ENCODE measurements around the gene ZNF346.
"Not testable (repeated sequence)": the region's sequence is repeated elsewhere in the genome, so short reads cannot be mapped to it uniquely, and the experiment has no call there.

ZNF346 gene, protein sequence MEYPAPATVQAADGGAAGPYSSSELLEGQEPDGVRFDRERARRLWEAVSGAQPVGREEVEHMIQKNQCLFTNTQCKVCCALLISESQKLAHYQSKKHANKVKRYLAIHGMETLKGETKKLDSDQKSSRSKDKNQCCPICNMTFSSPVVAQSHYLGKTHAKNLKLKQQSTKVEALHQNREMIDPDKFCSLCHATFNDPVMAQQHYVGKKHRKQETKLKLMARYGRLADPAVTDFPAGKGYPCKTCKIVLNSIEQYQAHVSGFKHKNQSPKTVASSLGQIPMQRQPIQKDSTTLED

DNA sequence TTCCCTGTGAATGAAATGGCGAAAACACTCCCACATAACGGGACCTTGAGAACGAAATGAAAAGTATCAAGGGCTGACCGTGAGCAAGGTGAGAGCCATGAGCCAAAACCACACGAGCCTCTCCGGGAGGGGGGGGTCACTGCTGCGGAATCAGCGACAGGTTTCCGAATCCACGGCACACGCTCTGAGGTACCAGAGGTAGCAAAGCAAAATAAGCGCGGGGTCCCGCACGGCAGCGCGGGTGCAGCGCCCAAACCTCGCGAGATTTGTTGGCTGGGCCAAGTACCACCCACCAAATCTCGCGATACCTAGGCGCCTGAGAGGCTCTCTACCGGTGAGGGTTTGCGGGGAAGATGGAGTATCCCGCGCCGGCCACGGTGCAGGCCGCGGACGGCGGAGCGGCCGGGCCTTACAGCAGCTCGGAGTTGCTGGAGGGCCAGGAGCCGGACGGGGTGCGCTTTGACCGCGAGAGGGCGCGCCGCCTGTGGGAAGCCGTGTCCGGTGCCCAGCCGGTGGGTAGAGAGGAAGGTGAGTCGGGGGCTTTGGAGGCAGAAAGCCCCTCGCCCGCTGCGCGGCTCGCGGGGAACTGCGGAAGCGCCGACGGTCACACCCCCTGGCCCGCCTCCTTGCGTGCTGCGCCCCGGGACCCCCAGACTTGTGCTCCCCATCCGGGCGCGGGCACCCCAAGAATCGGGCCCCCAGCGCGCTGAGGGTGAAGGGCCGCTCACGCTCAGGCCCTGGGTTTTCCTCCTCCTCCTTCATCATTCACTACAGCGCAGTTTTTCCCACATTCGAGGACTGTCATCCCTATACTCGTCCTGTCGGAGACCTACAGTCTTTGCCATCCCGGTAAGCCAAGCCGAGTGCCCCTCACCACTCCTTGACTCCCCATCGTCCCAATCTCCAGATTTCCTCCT, at the start of gene ZNF346:
Gene ZNF346, plus strand, starts transcription at position 311 of the 917 bp plus-strand sequence. Its CDS starts 43 bp downstream, at position 354.
- peak; percentile 78 for DNase-seq

DNA sequence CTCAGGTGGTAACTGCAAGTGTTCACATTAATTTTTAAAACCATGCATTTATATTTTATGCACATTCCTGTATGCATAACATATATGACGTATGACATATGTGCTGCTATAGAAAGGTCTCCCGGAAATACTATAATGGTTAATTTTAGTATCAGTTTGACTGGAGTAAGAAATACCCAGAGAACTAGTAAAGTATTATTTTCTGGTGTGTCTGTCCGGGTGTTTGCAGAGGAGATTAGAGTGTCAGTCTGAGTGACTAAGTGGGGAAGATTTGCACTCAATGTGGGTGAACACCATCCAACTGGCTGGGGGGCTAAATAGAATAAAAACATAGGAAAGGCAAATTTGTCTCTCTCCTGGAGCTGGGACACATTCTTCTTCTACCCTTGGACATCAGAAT, 42.8 kb upstream of the ZNF346 start:
- DNase-seq, result no peak

GRCh38 chr5:176980818-176981217, 41.7 kb upstream of the ZNF346 start:
- no peak for DNase-seq

DNA sequence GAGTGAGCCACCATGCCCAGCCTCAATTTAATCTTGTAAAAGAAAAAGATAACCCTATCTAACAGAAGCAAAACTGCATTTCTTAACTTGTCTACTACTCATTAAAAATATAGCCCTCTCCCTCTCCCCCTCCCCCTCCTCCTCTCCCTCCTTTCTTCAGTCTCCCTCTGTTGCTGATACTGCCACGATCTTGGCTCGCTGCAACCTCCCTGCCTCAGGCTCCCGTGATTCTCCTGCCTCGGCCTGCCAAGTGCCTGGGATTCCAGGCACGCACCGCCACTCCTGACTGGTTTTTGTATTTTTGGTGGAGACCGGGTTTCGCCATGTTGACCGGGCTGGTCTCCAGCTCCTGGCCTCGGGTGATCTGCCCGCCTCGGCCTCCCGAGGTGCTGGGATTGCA, 39.4 kb upstream of the ZNF346 start:
- not testable (repeated sequence) for DNase-seq

GRCh38 chr5:176983593-176983992, 38.9 kb upstream of the ZNF346 start:
- not testable (repeated sequence) for DNase-seq

DNA sequence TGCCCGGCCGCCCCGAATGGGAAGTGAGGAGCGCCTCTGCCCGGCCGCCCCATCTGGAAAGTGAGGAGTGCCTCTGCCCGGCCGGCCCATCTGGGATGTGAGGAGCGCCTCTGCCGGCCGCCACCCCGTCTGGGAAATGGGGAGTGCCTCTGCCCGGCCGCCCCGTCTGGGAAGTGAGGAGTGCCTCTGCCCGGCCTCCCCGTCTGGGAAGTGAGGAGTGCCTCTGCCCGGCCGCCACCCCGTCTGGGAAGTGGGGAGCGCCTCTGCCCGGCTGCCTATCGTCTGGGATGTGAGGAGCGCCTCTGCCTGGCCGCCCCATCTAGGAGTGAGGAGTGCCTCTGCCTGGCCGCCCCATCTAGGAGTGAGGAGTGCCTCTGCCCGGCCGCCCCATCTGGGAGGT, 38.3 kb upstream of the ZNF346 start:
- not testable (repeated sequence) for DNase-seq

DNA sequence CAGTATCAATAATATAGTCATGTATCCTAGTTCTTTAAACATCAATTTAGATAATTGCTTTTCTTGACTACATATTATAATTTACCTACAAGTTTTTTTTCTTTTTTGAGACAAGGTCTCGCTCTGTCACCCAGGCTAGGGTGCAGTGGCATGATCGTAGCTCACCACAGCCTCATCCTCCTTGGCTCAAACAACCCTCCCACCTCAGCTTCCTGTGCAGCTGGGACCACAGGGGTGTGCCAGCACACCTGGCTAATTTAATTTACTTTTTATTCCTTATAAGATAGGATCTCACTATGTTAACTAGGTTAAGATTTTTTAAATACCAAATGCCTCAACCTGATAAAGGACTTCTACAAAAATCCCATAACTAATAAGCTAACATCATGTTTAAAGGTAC, 37.0 kb upstream of the ZNF346 start:
- no peak for DNase-seq

DNA sequence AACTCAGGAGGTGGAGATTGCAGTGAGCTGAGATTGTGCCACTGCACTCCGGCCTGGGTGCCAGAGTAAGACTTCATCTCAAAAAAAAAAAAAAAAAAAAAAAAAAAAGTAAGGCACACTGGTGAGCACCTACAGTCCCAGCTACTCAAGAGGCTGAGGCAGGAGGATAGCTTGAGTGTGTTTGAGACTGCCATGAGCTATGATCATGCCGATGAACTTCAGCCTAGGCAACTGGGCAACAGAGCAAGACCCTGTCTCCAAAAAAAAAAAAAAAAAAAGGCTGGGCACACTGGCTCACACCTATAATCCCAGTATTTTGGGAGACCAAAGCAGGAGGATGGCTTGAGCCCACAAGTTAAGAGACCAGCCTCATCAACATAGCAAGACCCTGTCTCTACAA, 36.2 kb upstream of the ZNF346 start:
- DNase-seq, result no peak

GRCh38 chr5:176987583-176987982, 34.9 kb upstream of the ZNF346 start:
- no peak for DNase-seq

- not testable (repeated sequence) for DNase-seq
Measured at GRCh38 chr5:176993081-176993480, 29.4 kb upstream of the ZNF346 start.

DNA sequence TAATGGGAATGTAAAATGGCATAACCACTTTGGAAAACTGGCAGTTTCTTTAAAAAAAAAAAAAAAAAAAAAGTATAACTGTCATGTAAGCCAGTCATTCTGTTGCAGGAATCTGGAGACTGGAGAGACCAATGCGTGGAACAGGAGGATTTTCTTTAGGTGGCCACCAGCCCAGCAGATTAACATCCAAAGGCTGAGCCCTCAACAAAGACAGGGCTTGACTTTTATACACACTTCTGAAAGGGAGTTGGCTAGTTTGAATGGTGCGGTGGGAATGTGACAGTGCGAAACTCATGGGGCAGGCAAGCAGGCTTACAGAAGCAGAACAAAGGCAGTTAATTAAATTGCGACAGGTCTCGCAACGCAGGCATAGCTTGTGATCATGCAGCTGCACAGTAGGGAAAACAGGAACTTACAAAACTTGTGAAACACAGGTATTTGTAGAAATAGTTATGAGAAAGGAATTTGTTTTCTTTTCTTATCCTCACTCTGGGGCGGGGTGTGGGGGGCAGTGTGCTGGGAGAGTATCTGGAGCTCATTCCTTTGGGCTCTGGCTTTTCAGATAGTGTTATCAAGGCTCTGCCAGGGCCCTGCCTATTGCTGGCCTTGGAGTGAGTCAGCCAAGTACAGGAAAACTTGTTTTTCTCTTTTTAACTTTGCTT, 27.9 kb upstream of the ZNF346 start:
- no peak for DNase-seq

GRCh38 chr5:176995122-176995490, 27.4 kb upstream of the ZNF346 start:
- no peak for DNase-seq

DNA sequence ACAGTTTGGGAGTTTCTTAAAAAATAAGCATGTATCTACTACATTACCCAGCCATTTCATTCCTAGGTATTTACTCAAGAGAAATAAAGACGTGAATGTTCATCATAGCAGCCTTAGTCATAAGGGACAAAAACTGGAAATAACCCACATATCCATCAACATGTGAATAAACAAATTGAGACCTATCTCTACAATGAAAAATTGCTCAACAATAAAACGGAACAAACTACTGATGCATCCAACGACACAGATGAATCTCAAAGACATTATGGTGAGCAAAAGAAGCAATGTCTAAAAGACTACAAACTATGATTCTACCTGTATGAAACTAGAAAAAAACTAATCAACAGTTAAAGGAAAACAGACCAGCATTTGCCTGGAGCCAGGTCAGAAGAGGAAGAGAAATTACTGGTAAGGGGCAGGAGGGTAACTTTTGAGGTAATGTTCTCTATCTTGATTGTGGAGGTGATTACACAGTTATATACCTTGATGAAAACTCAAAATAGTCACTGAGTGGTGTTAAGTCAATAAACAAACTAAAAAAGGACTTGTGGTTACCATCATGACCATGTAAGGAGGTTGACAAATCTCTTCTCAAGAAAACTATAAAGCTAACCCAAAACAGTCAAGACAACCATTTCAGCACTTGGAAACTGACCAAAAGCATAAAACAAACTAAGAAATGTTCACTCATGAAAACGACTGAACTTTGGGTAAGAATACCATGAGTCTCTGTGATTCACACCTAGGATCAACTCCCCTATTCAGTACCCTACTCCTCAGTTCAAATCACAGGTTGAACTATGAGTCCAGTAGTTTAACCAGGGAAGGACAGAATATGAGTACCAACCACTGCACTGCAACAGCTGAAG, 26.4 kb upstream of the ZNF346 start:
- DNase-seq, result no peak

DNA sequence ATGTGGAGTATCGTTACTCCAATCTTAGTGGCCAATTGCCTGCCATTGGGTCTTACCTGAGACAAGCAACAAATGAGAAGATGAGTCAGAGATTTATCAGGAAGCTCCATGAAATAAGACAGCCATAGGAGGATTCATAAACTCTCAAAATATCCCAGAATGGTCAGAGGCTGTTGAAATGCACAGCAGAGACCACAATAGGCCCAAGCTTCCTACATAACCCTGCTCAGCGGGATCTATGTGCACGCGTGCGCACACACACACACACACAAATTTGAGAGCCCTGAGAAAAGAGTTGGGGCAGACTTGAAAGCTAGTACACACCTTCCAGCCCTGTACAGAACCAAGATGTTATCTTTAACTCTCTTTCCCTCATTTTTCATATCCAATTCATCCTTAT, 25.7 kb upstream of the ZNF346 start:
- no peak for DNase-seq

DNA sequence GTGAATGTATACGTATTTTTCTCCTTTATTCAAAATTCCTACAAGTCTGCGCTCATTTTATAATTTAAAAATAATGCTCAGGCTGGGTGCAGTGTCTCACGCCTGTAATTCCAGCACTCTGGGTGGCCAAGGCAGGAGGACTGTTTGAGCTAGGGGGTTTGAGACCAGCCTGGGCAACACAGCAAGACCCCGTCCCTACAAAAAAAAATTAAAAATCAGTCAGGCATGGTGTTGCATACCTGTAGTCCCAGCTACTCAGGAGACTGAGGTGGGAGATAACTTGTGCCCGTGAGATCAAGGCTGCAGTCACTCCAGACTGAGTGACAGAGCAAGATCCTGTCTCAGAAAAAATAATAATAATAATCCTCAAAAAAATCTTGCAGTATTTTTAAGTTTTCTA, 23.7 kb upstream of the ZNF346 start:
- DNase-seq, result no peak

DNA sequence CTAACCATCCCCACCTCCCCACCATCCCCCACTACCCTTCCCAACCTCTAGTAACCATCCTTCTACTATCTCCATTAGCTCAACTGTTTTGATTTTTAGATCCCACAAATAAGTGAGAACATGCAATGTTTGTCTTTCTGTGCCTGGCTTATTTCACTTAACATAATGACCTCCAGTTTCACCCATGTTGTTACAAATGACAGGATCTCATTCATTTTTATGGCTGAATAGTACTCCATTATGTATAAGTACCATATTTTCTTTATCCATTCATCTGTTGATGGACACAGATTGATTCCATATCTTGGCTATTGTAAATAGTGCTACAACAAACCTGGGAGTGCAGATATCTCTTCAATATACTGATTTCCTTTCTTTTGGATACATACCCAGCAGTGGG, 23.0 kb upstream of the ZNF346 start:
- DNase-seq, result not testable (repeated sequence)

- DNase-seq, result no peak
Measured at GRCh38 chr5:177003649-177004048, 18.8 kb upstream of the ZNF346 start.

DNA sequence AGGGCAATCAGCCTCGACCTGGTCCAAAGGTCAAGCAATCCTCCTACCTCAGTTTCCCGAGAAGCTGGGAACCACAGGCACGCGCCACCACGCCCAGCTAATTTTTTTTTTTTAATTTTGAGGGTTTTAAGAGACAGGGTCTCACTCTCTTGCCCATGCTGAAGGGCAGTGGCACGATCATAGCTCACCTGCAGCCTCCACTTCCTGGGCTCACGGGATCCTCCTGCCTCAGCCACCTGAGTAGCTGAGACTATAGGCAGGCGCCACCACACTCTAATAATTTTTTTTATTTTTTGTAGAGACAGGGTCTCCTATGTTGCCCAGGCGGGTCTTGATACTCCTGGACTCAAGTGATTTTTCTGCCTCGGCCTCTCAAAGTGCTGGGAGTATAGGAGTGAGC, 17.5 kb upstream of the ZNF346 start:
- DNase-seq, result no peak

DNA sequence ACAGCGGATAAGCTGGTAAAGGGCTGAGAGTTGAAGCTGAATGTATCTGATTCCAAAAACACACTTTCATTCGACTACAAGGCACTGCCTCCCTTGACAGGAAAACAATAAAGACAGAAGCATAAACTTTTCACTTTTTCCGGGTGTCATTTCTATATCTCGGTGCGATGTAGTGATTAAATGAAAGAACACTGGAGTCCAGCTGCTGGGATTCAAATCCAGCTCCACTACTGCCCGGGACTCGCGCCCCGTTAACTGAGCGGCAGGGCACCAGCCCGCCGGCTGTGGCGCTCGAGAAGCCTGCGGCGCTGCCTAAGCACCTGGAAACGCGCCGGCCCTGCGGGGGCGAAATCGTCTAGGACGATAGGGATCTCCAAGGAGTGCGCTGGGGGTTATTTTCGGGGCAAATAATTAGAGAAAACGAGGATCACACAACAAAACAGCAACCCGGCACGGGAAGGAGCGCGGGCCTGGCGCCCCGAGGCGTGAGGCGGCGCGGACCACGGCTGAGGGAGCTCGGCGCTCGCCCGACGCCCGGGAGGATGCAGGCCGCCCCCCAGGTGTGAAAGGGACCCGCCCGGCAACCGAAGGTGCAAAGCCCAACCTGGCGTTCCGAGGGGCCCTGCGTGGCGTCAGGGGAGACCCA, 16.8 kb upstream of the ZNF346 start:
- peak; percentile 17 for DNase-seq

- DNase-seq, result peak; percentile 75
Measured at GRCh38 chr5:177006265-177006972, 16.1 kb upstream of the ZNF346 start, which contains the start of gene UIMC1. Gene UIMC1 (minus strand): TSS chr5:177006779. CDS start chr5:176982615, 24,164 bp downstream.

GRCh38 chr5:177008716-177009115, 13.8 kb upstream of the ZNF346 start:
- no peak for DNase-seq
